GM12801 (cell line): ENCODE data around the gene PRKG1.

ENCODE experiments used
- TF ChIP-seq, protein P1 (sequence below): IDR thresholded peaks from one replicate; pipeline ENCODE4 v1.5.1; 2011; ENCODE audit warnings: control low read depth; ENCODE audit not compliant: insufficient read length; ENCODE audit errors: extremely low read depth

PRKG1 gene

DNA sequence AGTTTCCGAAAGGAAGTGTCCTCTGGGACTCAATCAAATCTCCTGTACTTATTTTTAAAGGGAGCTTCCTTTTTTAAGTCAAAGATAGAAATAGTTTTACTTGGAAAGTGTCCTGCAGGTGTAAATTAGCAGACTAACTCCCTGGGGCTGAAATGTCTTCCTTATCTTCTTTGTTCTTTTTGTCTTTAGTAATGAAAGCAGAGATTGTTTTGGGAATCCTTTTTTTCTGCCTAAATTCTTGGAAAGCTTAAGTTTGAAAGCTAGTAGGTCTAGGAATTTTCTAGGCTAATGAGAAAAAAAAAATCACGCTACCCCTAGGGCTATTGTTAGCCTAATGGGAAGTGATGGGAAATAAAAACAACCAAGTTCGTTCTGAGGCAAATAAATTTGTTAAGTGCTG lies 764.2 kb downstream of the PRKG1 start:
- TF ChIP-seq, protein P1, sequence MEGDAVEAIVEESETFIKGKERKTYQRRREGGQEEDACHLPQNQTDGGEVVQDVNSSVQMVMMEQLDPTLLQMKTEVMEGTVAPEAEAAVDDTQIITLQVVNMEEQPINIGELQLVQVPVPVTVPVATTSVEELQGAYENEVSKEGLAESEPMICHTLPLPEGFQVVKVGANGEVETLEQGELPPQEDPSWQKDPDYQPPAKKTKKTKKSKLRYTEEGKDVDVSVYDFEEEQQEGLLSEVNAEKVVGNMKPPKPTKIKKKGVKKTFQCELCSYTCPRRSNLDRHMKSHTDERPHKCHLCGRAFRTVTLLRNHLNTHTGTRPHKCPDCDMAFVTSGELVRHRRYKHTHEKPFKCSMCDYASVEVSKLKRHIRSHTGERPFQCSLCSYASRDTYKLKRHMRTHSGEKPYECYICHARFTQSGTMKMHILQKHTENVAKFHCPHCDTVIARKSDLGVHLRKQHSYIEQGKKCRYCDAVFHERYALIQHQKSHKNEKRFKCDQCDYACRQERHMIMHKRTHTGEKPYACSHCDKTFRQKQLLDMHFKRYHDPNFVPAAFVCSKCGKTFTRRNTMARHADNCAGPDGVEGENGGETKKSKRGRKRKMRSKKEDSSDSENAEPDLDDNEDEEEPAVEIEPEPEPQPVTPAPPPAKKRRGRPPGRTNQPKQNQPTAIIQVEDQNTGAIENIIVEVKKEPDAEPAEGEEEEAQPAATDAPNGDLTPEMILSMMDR = no peak

DNA sequence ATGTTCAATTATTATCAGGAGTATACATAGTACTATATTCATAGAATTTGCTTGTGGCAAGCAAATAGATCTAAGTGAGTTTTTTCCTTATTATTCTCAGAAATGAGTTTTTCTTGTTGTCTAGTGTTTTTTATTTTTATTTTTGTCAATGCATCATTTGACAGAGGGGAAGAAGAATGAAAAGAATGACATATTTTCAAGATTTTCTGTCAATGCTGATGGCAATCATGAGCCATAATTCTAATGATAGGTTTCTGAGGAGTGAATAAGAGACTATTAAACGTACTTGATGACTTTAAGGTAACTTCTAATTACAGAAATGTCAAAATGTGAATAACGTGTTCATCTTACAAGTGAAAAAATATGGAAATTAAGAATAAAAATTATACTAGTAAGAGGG lies 769.7 kb downstream of the PRKG1 start:
- TF ChIP-seq, protein P1 = no peak

DNA sequence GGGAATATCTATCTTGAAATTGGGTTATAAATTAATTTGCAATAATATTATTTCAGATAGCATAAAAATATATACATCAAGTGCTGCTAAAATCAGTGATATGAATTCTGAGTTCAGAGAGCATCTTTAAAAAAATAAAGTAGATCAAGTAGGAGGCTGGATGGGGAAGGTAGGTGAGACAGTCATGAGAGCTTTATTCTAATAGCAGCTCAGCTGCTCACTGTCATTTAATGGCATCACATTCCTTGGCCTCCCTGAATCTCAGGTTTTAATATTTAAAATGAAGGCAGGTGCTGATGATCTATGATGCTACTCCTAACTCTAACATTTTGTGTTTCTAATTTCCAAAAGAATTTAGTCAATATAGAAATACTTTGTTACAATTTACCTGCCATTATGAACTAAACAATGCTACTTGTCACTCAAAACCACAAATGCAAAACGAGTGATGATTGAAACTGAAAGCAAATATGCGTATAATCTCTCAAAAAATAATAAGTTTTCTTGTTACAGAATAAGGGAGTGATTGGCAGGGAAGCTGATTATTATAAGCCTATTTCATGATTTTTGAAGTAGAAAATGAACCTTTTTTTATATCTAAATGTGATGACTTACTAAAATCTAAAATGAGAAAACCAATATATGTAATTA lies 772.7 kb downstream of the PRKG1 start:
- TF ChIP-seq, protein P1 = no peak

DNA sequence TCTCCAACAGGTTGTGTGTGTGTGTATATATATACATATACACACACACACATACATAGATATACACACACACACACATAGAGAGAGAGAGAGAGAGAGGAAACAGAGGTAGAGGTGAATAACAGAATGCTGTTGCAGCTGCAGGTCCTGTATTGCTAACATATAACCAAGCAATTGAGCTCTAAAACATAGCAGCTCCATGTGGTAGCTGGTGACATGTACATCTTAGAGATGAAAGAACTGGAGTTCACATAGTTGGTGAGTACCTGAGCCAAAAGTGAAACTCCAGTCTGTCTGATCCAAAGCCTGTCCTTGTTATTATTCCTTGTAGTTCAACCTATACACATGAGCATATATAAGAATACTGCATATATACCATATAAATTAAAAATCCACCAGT lies 778.0 kb downstream of the PRKG1 start:
- TF ChIP-seq, protein P1 = no peak

DNA sequence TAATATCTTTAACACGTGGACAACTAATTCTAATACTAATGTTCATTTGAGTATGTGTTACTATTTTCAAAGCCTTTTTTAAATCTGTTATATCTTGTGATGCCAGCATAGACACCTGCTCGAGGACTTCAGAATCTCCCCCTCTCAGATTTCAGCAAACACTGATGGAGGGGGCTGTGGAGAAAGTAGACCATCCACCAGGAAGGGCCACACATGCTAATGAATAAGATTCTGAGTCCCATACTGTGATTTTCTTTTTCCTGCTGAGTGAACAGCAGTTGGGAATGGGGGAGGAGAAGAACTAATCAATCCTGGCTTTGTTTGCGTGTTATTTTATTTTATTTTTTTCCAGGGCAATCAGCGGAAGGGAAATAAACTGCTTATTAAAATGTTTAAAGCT lies 783.0 kb downstream of the PRKG1 start:
- TF ChIP-seq, protein P1 = no peak

DNA sequence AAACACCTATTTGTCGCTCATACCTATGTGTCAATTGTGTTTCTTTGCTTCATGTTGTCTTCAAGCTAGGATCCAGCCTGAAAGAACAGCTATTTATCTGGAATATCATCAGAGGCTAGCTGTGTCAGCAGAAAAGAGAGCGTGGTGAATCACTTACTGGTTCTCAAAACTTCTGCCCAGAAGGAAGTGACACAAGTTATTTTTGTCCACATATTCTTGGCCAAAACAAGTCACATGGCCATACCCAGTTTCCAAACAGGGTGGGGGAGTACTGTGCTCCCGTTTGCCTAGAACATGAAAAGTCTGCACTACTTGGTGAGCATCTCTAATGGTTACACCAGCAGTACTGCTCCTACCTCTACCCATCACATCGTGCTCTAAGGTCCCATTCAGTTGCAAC lies 786.0 kb downstream of the PRKG1 start:
- TF ChIP-seq, protein P1 = no peak

DNA sequence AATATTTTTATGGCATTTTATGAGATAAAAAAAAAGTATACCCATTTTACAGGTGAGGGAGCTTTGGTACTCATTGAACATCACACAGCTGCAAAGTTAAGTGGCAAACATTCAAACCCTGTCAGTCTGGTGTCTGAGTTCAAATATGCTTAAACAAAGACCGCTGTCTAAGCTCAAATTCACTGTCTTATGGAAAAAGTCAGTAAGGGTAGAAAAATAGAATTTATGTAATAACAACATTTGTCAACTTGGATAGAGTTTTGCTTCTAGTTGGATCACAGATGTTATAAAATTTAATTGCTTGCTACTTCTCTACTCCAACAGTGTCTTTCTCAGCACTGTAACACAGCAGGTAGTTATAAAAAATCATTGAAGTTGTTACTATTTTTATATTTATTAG lies 786.8 kb downstream of the PRKG1 start:
- TF ChIP-seq, protein P1 = no peak

DNA sequence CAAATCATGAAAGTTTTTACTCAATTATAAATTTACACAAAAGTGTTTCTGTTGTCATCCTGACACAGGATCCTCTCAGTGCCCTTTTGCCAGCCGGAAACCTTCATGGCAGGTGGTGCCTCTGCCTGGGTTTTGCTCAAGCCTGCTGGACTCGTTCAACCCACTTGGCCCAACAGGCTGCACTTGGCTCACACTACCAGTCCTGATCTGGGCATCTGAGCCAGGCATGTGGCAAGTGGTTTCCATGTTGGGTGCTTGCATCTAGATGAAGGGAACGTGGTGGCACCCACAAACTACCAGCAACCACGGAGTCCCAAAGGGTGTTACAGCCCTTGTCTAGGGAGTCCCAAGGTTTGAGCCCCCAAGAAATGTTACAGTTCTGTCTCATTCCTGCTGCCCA lies 787.4 kb downstream of the PRKG1 start:
- TF ChIP-seq, protein P1 = no peak
